Neural cell (in vitro differentiated cells): Measurements from ENCODE around the gene LNP1.

Source experiments
- CTCF ChIP-seq: fragments of 450-650 bp; IDR thresholded peaks from 2 replicates; pipeline ENCODE4 v1.5.1; 2014; ENCODE audit warnings: antibody characterized with exemption, mild to moderate bottlenecking, moderate library complexity; ENCODE audit not compliant: poor library complexity, severe bottlenecking
- EP300 ChIP-seq: fragments of 450-650 bp; conservative IDR thresholded peaks from 2 replicates; pipeline ENCODE4 v1.6.1; 2014; ENCODE audit warnings: antibody characterized with exemption, mild to moderate bottlenecking, moderate library complexity; ENCODE audit not compliant: poor library complexity, severe bottlenecking
- EZH2 ChIP-seq: fragments of 200-600, 300-800 bp; shearing (Covaris generic), sonication (generic); IDR thresholded peaks from 2 replicates; pipeline ENCODE4 v1.6.1; 2014; ENCODE audit warnings: antibody characterized with exemption, low read length, borderline replicate concordance, mild to moderate bottlenecking; ENCODE audit not compliant: insufficient read depth, poor library complexity, severe bottlenecking
- MXI1 ChIP-seq: fragments of 450-650 bp; conservative IDR thresholded peaks from 2 replicates; pipeline ENCODE4 v1.6.1; 2014; ENCODE audit warnings: antibody characterized with exemption, mild to moderate bottlenecking; ENCODE audit not compliant: poor library complexity, severe bottlenecking
- POLR2AphosphoS5 ChIP-seq: IDR thresholded peaks from 2 replicates; pipeline ENCODE4 v1.6.1; 2012
- RAD21 ChIP-seq: fragments of 450-650 bp; conservative IDR thresholded peaks from 2 replicates; pipeline ENCODE4 v1.6.1; 2014; ENCODE audit warnings: antibody characterized with exemption, mild to moderate bottlenecking, moderate library complexity
- SMC3 ChIP-seq: fragments of 450-650 bp; conservative IDR thresholded peaks from 2 replicates; pipeline ENCODE4 v1.6.1; 2014; ENCODE audit warnings: antibody characterized with exemption, mild to moderate bottlenecking, moderate library complexity; ENCODE audit not compliant: poor library complexity
- TAF1 ChIP-seq: IDR thresholded peaks from 2 replicates; pipeline ENCODE4 v1.6.1; 2012; ENCODE audit warnings: low read depth
- TF ChIP-seq, protein P1 (sequence below): IDR thresholded peaks from 2 replicates; pipeline ENCODE4 v1.6.1; 2012; ENCODE audit warnings: borderline replicate concordance

- TF ChIP-seq CTCF: no peak
- TF ChIP-seq EP300: no peak
- TF ChIP-seq POLR2AphosphoS5: no peak
- no peak for TF ChIP-seq MXI1
- no peak for TF ChIP-seq RAD21
- TF ChIP-seq EZH2: no peak
- TF ChIP-seq, protein P1, sequence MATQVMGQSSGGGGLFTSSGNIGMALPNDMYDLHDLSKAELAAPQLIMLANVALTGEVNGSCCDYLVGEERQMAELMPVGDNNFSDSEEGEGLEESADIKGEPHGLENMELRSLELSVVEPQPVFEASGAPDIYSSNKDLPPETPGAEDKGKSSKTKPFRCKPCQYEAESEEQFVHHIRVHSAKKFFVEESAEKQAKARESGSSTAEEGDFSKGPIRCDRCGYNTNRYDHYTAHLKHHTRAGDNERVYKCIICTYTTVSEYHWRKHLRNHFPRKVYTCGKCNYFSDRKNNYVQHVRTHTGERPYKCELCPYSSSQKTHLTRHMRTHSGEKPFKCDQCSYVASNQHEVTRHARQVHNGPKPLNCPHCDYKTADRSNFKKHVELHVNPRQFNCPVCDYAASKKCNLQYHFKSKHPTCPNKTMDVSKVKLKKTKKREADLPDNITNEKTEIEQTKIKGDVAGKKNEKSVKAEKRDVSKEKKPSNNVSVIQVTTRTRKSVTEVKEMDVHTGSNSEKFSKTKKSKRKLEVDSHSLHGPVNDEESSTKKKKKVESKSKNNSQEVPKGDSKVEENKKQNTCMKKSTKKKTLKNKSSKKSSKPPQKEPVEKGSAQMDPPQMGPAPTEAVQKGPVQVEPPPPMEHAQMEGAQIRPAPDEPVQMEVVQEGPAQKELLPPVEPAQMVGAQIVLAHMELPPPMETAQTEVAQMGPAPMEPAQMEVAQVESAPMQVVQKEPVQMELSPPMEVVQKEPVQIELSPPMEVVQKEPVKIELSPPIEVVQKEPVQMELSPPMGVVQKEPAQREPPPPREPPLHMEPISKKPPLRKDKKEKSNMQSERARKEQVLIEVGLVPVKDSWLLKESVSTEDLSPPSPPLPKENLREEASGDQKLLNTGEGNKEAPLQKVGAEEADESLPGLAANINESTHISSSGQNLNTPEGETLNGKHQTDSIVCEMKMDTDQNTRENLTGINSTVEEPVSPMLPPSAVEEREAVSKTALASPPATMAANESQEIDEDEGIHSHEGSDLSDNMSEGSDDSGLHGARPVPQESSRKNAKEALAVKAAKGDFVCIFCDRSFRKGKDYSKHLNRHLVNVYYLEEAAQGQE: no peak
- TF ChIP-seq SMC3: no peak
- TF ChIP-seq TAF1: no peak
Measured at GRCh38 chr3:100437721-100438622, 36.6 kb downstream of the LNP1 start.
